H9 (cell line): ENCODE measurements around the gene SH2D6. TPM values are rescaled to one million over a fixed set of nuclear protein-coding genes. Genes with fewer than 3 reads are reported as not detected.
"Not testable (repeated sequence)": the region's sequence is repeated elsewhere in the genome, so short reads cannot be mapped to it uniquely, and the experiment has no call there.

Experiments used
- DNase-seq: peaks from one replicate; pipeline ENCODE4 v3.0.0-alpha.2; 2017
- H2AFZ ChIP-seq: one replicate; pipeline ENCODE4 v1.6.1; 2013; ENCODE audit warnings: mild to moderate bottlenecking, low read length, control low read depth, moderate library complexity
- H2AK5ac ChIP-seq: 2 replicates; pipeline ENCODE4 v1.6.1; 2013; ENCODE audit warnings: low read length, control low read depth, mixed read lengths; ENCODE audit not compliant: insufficient read length
- H2BK120ac ChIP-seq: one replicate; pipeline ENCODE4 v1.6.1; 2013; ENCODE audit warnings: low read depth, mild to moderate bottlenecking, low read length, control low read depth, inconsistent platforms; ENCODE audit not compliant: poor library complexity, severe bottlenecking
- H2BK12ac ChIP-seq: 2 replicates; pipeline ENCODE4 v1.6.1; 2013; ENCODE audit warnings: low read length, control low read depth, mixed read lengths, low read depth; ENCODE audit not compliant: insufficient read length
- H2BK15ac ChIP-seq: 2 replicates; pipeline ENCODE4 v1.6.1; 2013; ENCODE audit warnings: low read depth, low read length, control low read depth
- H2BK20ac ChIP-seq: one replicate; pipeline ENCODE4 v1.6.1; 2013; ENCODE audit warnings: low read depth, mild to moderate bottlenecking, low read length, control low read depth, inconsistent platforms; ENCODE audit not compliant: poor library complexity, severe bottlenecking
- H2BK5ac ChIP-seq: 2 replicates; pipeline ENCODE4 v1.6.1; 2013; ENCODE audit warnings: low read length, control low read depth, mixed read lengths; ENCODE audit not compliant: insufficient read length
- H3K14ac ChIP-seq: 2 replicates; pipeline ENCODE4 v1.6.1; 2013; ENCODE audit warnings: low read length, control low read depth; ENCODE audit not compliant: insufficient read depth
- H3K18ac ChIP-seq: 2 replicates; pipeline ENCODE4 v1.6.1; 2013; ENCODE audit warnings: low read depth, mild to moderate bottlenecking, mixed read lengths, low read length, control low read depth; ENCODE audit not compliant: insufficient read length
- H3K23ac ChIP-seq: 2 replicates; pipeline ENCODE4 v1.6.1; 2013; ENCODE audit warnings: low read length, control low read depth, mixed read lengths, low read depth; ENCODE audit not compliant: insufficient read length
- H3K23me2 ChIP-seq: 2 replicates; pipeline ENCODE4 v1.6.1; 2013; ENCODE audit warnings: low read depth, mild to moderate bottlenecking, mixed read lengths, low read length, control low read depth; ENCODE audit not compliant: insufficient read length, poor library complexity, severe bottlenecking
- H3K27ac ChIP-seq: 2 replicates; pipeline ENCODE4 v1.5.1; 2013; ENCODE audit warnings: low read length, control low read depth, mixed read lengths, low read depth; ENCODE audit not compliant: insufficient read length
- H3K27me3 ChIP-seq: 2 replicates; pipeline ENCODE4 v1.6.1; 2013; ENCODE audit warnings: low read length, control low read depth, inconsistent platforms; ENCODE audit not compliant: insufficient read depth
- H3K4ac ChIP-seq: 2 replicates; pipeline ENCODE4 v1.6.1; 2013; ENCODE audit warnings: low read depth, mild to moderate bottlenecking, control low read depth, inconsistent platforms, low read length, moderate library complexity
- H3K4me1 ChIP-seq: 2 replicates; pipeline ENCODE4 v1.6.1; 2013; ENCODE audit warnings: low read length, control low read depth, inconsistent platforms; ENCODE audit not compliant: insufficient read depth
- H3K4me2 ChIP-seq: 2 replicates; pipeline ENCODE4 v1.6.1; 2013; ENCODE audit warnings: low read length, control low read depth, mixed read lengths; ENCODE audit not compliant: insufficient read length, insufficient read depth
- H3K56ac ChIP-seq: 2 replicates; pipeline ENCODE4 v1.6.1; 2013; ENCODE audit warnings: low read depth, mild to moderate bottlenecking, mixed read lengths, low read length, control low read depth; ENCODE audit not compliant: insufficient read length
- H3K79me1 ChIP-seq: 2 replicates; pipeline ENCODE4 v1.6.1; 2013; ENCODE audit warnings: low read depth, mild to moderate bottlenecking, moderate library complexity, low read length, control low read depth, inconsistent platforms; ENCODE audit not compliant: insufficient read depth, poor library complexity, severe bottlenecking
- H3K79me2 ChIP-seq: 2 replicates; pipeline ENCODE4 v1.6.1; 2013; ENCODE audit warnings: low read length, control low read depth, inconsistent platforms; ENCODE audit not compliant: insufficient read depth
- H3K9ac ChIP-seq: 2 replicates; pipeline ENCODE4 v1.6.1; 2013; ENCODE audit warnings: low read length, control low read depth, mixed read lengths; ENCODE audit not compliant: insufficient read length; ENCODE audit errors: extremely low read depth
- H3K9me3 ChIP-seq: one replicate; pipeline ENCODE4 v1.6.1; 2013; ENCODE audit warnings: low read depth, low read length, inconsistent platforms; ENCODE audit not compliant: control insufficient read depth
- H3T11ph ChIP-seq: one replicate; pipeline ENCODE4 v1.6.1; 2013; ENCODE audit warnings: mild to moderate bottlenecking, low read length, control low read depth, inconsistent platforms
- H4K20me1 ChIP-seq: one replicate; pipeline ENCODE4 v1.6.1; 2013; ENCODE audit not compliant: control insufficient read depth, insufficient read length, insufficient read depth
- H4K5ac ChIP-seq: 2 replicates; pipeline ENCODE4 v1.6.1; 2013; ENCODE audit warnings: low read depth, mild to moderate bottlenecking, mixed read lengths, low read length, control low read depth; ENCODE audit not compliant: insufficient read length
- H4K8ac ChIP-seq: replicated peaks from 2 replicates; pipeline ENCODE4 v1.6.1; 2013; ENCODE audit warnings: low read length, control low read depth, mixed read lengths, low read depth; ENCODE audit not compliant: insufficient read length
- H4K91ac ChIP-seq: 2 replicates; pipeline ENCODE4 v1.6.1; 2013; ENCODE audit warnings: low read depth, mild to moderate bottlenecking, moderate library complexity, mixed read lengths, low read length, control low read depth; ENCODE audit not compliant: insufficient read length
- H3K27ac Mint-ChIP-seq, 3 experiments: 2 replicates in 2 of 3; 3 replicates in 1 of 3; pipeline ENCODE4 v1.8.0; 2020 to 2021; ENCODE audit warnings: mixed read lengths in 3 of 3, mild to moderate bottlenecking in 1 of 3, moderate library complexity in 1 of 3
- H3K27me3 Mint-ChIP-seq: 2 replicates; pipeline ENCODE4 v1.8.0; 2021; ENCODE audit warnings: low read depth, mild to moderate bottlenecking, moderate library complexity, mixed read lengths
- H3K36me3 Mint-ChIP-seq, 3 experiments: 2 replicates in 2 of 3; 3 replicates in 1 of 3; pipeline ENCODE4 v1.8.0; 2020 to 2021; ENCODE audit warnings: low read depth in 3 of 3, mixed read lengths in 3 of 3; ENCODE audit not compliant: insufficient read depth in 1 of 3
- H3K4me1 Mint-ChIP-seq, 2 experiments: 2 replicates each; pipeline ENCODE4 v1.8.0; 2020; ENCODE audit warnings: mixed read lengths in 2 of 2
- H3K4me3 Mint-ChIP-seq, 2 experiments: 2 replicates in 1 of 2; 3 replicates in 1 of 2; pipeline ENCODE4 v1.8.0; 2020 to 2021; ENCODE audit warnings: mild to moderate bottlenecking in 2 of 2, mixed read lengths in 2 of 2, moderate library complexity in 1 of 2
- H3K9me3 Mint-ChIP-seq, 2 experiments: 2 replicates in 1 of 2; 3 replicates in 1 of 2; pipeline ENCODE4 v1.8.0; 2020; ENCODE audit warnings: mild to moderate bottlenecking in 2 of 2, mixed read lengths in 2 of 2, moderate library complexity in 1 of 2
- WGBS: extraction: QIAGEN DNeasy Blood & Tissue Kit; methylation state at CpG from one replicate; pipeline ENCODE4 v1.1.7; 2013; ENCODE audit warnings: missing lambda C conversion rate, low lambda C conversion rate, mixed read lengths; ENCODE audit not compliant: insufficient read length; ENCODE audit errors: extremely low coverage; 5-methylcytosine and 5-hydroxymethylcytosine counted together
- total RNA-seq: library from RNA; stranded (reverse); gene quantifications from 2 replicates; pipeline ENCODE4 v1.2.1, GENCODE V29; 2021
- TF ChIP-seq, protein P1 (sequence below): fragments of 200-600 bp; sonication (generic); conservative IDR thresholded peaks from 3 replicates; pipeline ENCODE4 v1.8.0; 2021; ENCODE audit warnings: antibody characterized with exemption, mild to moderate bottlenecking

The SH2D6 gene
- total RNA-seq, 1 experiment from 2014 or later: 0.61 TPM

DNA sequence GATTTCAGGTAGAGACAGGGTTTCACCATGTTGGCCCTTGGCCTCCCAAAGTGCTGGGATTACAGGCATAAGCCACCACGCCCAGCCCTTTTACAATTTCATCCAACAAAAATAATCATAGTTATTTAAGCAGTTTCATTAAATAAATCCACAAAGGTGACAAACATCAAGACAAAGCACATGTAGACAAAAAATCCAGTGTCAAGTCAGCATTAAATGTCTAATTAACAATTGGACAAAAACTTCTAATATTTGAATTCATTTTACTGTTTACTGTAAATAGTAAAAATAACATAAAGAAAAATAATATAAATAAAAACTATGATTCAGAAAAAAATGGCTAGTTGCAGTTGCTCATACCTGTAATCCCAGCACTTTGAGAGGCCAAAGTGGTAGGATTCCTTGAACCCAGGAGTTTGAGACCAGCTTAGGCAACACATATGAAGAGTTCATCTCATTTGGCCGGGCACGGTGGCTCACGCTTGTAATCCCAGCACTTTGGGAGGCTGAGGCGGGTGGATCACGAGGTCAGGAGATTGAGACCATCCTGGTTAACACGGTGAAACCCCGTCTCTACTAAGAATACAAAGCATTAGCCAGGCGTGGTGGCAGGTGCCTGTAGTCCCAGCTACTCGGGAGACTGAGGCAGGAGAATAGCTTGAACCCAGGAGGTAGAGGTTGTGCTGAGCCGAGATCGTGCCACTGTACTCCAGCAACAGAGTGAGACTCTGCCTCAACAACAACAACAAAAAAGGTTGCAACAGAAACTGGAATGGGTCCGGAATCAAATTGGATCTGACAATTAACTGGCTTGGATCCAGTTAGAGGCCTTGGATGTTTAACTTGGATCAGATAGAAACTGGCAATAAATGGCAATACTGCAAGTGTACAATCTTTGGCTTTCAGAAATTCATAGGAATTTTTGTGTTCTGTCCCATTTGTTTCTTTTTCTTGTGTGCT lies 63.6 kb downstream of the SH2D6 start:
- Mint-ChIP-seq H3K4me1 (peaks cover 0 to 4% of the 10 kb centered on the region in 2 experiments; a peak in 1 of 4 replicates), H3K9me3 (peaks cover 12 to 16% of the 10 kb centered on the region in 2 experiments), H3K27me3 (peaks cover 7% of the 10 kb centered on the region), H3K27ac (no peak overlapping the region), H3K36me3 (peaks cover 5 to 7% (median 6%) of the 10 kb centered on the region in 3 experiments; a peak in 5 of 7 replicates), H3K4me3 (no peak overlapping the region)
- no peaks in the 10 kb centered on the region for H3K9me3 ChIP-seq
- H4K5ac ChIP-seq: no peak overlapping the region
- no peak for DNase-seq
- H3K27me3 ChIP-seq: no peaks in the 10 kb centered on the region
- TF ChIP-seq, protein P1, sequence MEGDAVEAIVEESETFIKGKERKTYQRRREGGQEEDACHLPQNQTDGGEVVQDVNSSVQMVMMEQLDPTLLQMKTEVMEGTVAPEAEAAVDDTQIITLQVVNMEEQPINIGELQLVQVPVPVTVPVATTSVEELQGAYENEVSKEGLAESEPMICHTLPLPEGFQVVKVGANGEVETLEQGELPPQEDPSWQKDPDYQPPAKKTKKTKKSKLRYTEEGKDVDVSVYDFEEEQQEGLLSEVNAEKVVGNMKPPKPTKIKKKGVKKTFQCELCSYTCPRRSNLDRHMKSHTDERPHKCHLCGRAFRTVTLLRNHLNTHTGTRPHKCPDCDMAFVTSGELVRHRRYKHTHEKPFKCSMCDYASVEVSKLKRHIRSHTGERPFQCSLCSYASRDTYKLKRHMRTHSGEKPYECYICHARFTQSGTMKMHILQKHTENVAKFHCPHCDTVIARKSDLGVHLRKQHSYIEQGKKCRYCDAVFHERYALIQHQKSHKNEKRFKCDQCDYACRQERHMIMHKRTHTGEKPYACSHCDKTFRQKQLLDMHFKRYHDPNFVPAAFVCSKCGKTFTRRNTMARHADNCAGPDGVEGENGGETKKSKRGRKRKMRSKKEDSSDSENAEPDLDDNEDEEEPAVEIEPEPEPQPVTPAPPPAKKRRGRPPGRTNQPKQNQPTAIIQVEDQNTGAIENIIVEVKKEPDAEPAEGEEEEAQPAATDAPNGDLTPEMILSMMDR: no peak
- no peak overlapping the region for H4K91ac ChIP-seq
- no peak overlapping the region for H3K4me2 ChIP-seq
- no peak overlapping the region for H3K56ac ChIP-seq
- H3K23me2 ChIP-seq: no peaks in the 10 kb centered on the region
- no peak overlapping the region for H2AFZ ChIP-seq
- no peaks in the 10 kb centered on the region for H4K20me1 ChIP-seq
- H3K14ac ChIP-seq: no peak overlapping the region
- H3K18ac ChIP-seq: no peak overlapping the region
- no peak overlapping the region for H2BK5ac ChIP-seq
- H3K79me1 ChIP-seq: no peaks in the 10 kb centered on the region
- H3T11ph ChIP-seq: no peak overlapping the region
- no peak overlapping the region for H4K8ac ChIP-seq
- no peak overlapping the region for H2BK15ac ChIP-seq
- no peaks in the 10 kb centered on the region for H3K79me2 ChIP-seq
- no CpG with 5 or more reads among the region's 13 CpGs for WGBS
- H3K23ac ChIP-seq: no peak overlapping the region
- no peak overlapping the region for H3K9ac ChIP-seq
- H2BK120ac ChIP-seq: no peak overlapping the region
- no peak overlapping the region for H2BK12ac ChIP-seq
- H2BK20ac ChIP-seq: no peak overlapping the region
- no peak overlapping the region for H3K27ac ChIP-seq
- H2AK5ac ChIP-seq: no peak overlapping the region
- no peak overlapping the region for H3K4ac ChIP-seq
- no peaks in the 10 kb centered on the region for H3K4me1 ChIP-seq

DNA sequence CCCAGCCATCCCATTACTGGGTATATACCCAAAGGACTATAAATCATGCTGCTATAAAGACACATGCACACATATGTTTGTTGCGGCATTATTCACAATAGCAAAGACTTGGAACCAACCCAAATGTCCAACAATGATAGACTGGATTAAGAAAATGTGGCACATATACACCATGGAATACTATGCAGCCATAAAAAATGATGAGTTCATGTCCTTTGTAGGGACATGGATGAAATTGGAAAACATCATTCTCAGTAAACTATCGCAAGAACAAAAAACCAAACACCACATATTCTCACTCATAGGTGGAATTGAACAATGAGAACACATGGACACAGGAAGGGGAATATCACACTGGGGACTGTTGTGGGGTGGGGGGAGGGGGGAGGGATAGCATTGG lies 66.1 kb downstream of the SH2D6 start:
- not testable (repeated sequence) for H2AFZ ChIP-seq, H3K79me2 ChIP-seq, H4K20me1 ChIP-seq, H2BK12ac ChIP-seq, H3K9ac ChIP-seq, DNase-seq, H2BK5ac ChIP-seq, H4K5ac ChIP-seq, H2BK120ac ChIP-seq, H3K27ac ChIP-seq, H3K23me2 ChIP-seq, H4K8ac ChIP-seq, H2AK5ac ChIP-seq, H3K4ac ChIP-seq, H3K14ac ChIP-seq, H3K4me3 Mint-ChIP-seq, H4K91ac ChIP-seq, H3K9me3 ChIP-seq, H3K4me1 ChIP-seq, H2BK15ac ChIP-seq, H3K18ac ChIP-seq, H3K4me2 ChIP-seq, H3K27me3 Mint-ChIP-seq, H3K27me3 ChIP-seq, H3K36me3 Mint-ChIP-seq, H3K23ac ChIP-seq, H3K79me1 ChIP-seq, H3K56ac ChIP-seq, H3K4me1 Mint-ChIP-seq, H3K27ac Mint-ChIP-seq, H2BK20ac ChIP-seq, H3T11ph ChIP-seq
- H3K9me3 Mint-ChIP-seq: peaks cover 15 to 23% of the 10 kb centered on the region in 2 experiments
- WGBS: no CpG with 5 or more reads among the region's 2 CpGs
